Urinary bladder (tissue), 4 donors: ENCODE results near the gene SLC26A4. TPM values are rescaled to one million over a fixed set of nuclear protein-coding genes. Genes with fewer than 3 reads are reported as not detected.

Source experiments
- DNase-seq: peaks from one replicate; pipeline ENCODE4 v3.0.0-alpha.2; 2015; ENCODE audit errors: extremely low spot score
- H3K27ac ChIP-seq: one replicate; pipeline ENCODE4 v1.5.1; 2013; ENCODE audit warnings: low read depth, mild to moderate bottlenecking, moderate library complexity
- H3K36me3 ChIP-seq: one replicate; pipeline ENCODE4 v1.6.1; 2013; ENCODE audit warnings: mild to moderate bottlenecking, moderate library complexity; ENCODE audit not compliant: insufficient read depth
- H3K4me1 ChIP-seq: one replicate; pipeline ENCODE4 v1.6.1; 2013; ENCODE audit warnings: mild to moderate bottlenecking, moderate library complexity; ENCODE audit not compliant: insufficient read depth
- H3K4me3 ChIP-seq: one replicate; pipeline ENCODE4 v1.5.1; 2013; ENCODE audit warnings: low read depth, low read length
- WGBS: extraction: QIAGEN DNeasy Blood & Tissue Kit; methylation state at CpG from one replicate; pipeline ENCODE4 v1.1.7; 2013; 5-methylcytosine and 5-hydroxymethylcytosine counted together
- polyA plus RNA-seq: library from polyadenylated mRNA; stranded (reverse); fragments of 200-250 nt; gene quantifications from one replicate; pipeline ENCODE4 v1.2.3, GENCODE V29; 2013
- total RNA-seq: library from RNA; depleted of rRNA; stranded (reverse); fragments of >200 nt; gene quantifications from one replicate; pipeline ENCODE4 v1.2.3, GENCODE V29; 2014
- donor health status: healthy with polysubstance abuse.
- donor health status: healthy.

Gene SLC26A4
- total and polyA plus RNA-seq, 2 donors: 0.37 to 1.1 TPM

DNA sequence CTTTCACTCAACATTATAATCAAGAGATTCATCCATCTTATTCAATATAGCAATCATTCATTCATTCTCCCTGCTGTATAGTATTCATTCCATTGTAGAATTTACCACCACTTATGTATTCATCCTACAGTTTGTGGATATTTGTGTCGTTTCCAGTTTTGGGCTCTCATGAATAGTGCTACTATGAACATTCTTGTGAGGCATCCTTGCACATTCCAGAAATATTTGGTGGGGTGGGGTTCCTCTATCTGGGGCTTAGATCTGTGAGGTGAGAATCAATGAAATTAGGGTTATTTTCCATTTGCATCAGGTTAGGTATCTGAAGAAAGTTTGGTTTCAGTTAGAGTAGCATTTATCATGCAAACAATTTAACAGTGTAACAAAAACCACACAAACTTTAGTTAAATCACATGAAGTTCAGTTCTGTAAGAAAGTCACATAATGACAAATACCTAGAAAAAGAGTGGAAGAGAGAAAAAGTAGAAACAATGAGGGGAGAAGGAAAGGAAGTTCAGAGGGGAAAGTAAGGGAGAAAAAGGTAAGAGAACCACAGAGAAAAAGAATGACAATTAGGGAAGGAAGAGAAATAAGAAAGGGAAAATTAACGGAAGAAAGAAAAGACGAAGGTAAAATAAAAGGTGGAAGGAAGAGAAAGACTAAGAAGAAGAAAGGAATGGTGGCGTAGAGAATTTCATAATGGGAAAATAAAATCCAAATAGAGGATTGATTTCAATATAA, 58.0 kb downstream of the SLC26A4 start:
- DNase-seq: no peak
- no peaks in the 10 kb centered on the region for H3K36me3 ChIP-seq
- no peaks in the 10 kb centered on the region for H3K4me1 ChIP-seq
- 90% methylated on average over 4 of the region's 4 CpGs for WGBS
- H3K27ac ChIP-seq: no peak overlapping the region
- no peak overlapping the region for H3K4me3 ChIP-seq

DNA sequence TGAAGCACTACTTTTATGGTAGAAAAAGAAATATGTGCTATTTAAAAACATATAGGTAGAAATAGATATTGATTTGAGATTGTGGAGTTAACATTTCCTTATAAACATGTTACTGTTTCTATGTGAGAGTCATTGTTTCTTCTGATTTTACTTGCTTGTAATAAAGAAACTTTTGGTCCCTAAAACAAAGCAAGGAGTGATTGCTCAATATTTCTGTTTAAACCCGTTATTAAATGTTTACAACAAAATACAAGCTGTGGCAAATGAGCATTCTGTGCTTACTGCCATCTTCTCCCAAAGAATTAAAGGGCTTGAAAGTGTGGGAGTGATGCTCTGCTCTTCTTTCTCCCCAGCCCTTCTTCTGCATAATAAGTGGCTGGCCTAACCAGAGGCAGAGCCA, 60.7 kb downstream of the SLC26A4 start:
- H3K27ac ChIP-seq: no peak overlapping the region
- H3K4me1 ChIP-seq: no peaks in the 10 kb centered on the region
- H3K36me3 ChIP-seq: no peaks in the 10 kb centered on the region
- 46% methylated on average over 1 of the region's 1 CpG for WGBS
- H3K4me3 ChIP-seq: no peak overlapping the region
- DNase-seq: no peak

DNA sequence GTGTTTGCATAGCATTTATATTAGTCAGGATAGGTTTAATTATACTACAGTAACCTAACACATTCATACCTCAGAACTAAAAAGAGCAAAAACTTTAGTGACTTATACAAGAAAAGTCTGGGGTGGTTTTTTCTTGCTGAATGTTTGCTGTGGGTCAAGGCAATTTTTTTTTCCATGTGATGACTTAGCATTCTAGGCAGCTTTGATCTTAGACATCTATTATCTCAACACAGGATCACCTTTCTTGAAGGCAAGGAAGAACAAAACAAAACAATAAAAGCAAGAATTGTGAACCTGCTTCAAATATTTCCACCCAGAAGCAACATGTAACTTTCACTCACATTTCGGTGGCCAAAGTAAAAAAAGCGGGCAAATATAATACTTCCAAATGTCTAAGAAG, 62.6 kb downstream of the SLC26A4 start:
- H3K36me3 ChIP-seq: no peaks in the 10 kb centered on the region
- WGBS: 87% methylated on average over 2 of the region's 2 CpGs
- H3K4me1 ChIP-seq: no peaks in the 10 kb centered on the region
- H3K27ac ChIP-seq: no peak overlapping the region
- no peak for DNase-seq
- H3K4me3 ChIP-seq: no peak overlapping the region

DNA sequence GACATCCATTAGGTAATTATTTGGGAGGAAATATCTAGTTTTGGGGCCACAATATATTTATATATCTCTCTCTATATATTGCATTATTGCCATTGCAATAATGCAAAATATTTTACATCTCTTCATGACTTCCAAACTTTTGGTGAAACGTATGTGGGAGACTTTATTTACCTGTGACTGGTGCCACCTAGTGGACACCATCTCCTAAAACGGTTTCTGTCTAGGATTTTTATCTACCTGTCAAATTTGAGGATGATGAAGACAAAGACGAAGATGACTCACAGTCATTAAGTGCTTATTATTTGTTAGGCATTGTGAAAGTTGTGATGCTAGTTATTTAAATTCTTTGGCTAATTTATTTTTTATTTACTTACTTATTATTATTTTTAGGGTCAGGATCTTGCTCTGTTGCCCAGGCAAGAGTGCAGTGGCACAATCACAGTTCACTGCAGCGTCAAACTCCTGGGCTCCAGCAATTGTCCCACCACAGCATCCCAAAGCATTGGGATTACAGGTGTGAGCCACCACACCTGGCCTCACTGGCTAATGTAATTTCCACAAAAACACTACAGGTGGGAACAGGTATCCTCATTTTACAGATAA, 64.6 kb downstream of the SLC26A4 start:
- no peaks in the 10 kb centered on the region for H3K4me1 ChIP-seq
- no peak for DNase-seq
- H3K27ac ChIP-seq: no peak overlapping the region
- H3K36me3 ChIP-seq: no peaks in the 10 kb centered on the region
- no peak overlapping the region for H3K4me3 ChIP-seq
- 22% methylated on average over 4 of the region's 4 CpGs for WGBS

DNA sequence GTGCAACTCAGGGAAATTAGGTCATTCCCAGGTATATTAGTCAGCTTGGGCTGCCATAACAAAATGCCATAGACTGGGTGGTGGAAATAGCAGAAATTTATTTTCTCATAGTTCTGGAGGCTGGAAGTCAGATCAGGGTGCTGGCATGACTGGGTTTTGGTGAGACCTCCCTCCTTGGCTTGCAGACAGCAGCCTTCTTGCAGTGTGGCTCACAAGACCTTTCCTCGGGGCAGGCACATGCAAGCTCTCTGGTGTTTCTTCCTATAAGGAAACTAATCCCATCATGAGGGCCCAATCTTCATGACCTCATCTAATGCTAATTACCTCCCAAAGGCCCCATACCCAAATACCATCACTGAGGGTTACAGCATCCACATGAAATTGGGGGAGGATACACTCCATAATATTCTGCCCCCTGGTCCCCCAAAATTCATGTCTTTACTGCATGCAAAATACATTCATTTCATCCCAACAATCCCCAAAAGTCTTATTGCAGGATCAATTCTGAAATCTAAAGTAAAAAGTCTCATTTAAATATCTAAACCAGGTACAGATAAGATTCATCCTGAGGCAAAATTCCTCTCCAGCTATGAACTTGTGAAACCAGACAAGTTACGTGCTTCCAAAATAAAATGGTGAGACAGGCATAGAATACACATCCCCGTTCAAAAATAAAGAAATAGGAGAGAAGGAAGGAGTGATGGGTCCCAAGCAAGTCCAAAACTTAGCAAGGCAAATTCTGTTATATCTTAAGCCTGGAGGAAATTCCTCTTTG, 65.9 kb downstream of the SLC26A4 start:
- no peak for DNase-seq
- WGBS: 72% methylated on average over 3 of the region's 3 CpGs
- no peaks in the 10 kb centered on the region for H3K4me1 ChIP-seq
- no peak overlapping the region for H3K27ac ChIP-seq
- H3K4me3 ChIP-seq: no peak overlapping the region
- no peaks in the 10 kb centered on the region for H3K36me3 ChIP-seq

DNA sequence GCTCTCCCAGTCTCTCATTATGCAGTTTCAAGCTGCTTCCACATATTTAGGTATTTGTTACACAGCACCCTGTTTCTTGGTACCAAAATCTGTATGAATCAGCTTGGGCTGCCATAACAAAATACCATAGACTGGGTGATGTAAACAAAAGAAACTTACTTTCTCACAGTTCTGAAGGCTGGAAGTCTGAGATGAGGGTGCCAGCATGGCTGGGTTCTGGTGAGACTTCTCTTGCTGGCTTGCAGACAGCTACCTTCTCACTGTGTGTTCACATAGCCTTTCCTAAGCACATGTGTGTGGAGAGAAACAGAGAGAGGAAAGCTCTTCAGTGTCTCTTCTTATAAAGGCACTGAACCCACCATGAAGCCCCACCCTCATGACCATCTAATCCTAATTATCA, 67.6 kb downstream of the SLC26A4 start:
- no peaks in the 10 kb centered on the region for H3K36me3 ChIP-seq
- H3K27ac ChIP-seq: no peak overlapping the region
- H3K4me1 ChIP-seq: no peaks in the 10 kb centered on the region
- no peak for DNase-seq
- H3K4me3 ChIP-seq: no peak overlapping the region

DNA sequence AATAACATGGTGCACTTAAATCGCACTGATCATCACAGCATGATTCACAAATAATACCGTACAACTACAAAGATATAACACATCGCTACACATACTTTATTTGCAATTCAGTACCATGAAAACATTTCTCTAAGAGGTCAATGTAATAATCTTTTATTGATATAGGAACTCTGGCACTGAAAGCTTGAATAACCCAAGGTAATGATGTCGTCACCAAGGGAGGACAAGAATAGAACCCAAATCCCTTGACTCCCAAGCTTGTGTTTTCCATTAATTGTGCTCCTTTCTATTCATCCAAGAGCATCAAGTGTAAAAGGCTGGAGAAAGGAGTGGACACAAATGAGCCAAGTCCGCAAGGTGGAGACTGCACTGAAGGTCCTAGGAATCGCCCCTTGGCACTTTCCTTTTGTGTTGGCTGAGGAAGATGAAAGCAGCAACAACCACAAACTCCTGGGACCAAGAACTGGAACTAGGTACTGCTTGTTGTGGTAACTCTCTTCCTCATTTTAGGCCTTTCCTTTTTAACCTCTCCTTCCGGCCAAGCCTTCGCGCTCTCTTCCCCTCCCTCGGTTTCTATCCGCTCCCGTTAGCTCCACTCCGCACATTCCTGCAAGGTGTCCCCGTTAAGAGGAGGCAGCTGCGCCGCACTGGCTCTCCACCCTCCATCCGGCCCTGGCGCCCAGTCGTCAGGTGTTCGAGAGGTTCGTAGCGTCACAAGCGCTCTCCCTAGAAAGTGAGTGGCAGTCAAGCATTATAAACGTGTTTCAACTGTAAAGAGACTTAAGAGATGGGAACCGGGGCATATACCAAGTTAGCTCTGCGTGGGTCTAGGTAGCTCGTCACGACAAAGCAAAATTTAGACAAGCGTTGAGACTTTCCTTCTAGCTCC, 82.3 kb downstream of the SLC26A4 start:
- 15% methylated on average over 29 of the region's 29 CpGs for WGBS

DNA sequence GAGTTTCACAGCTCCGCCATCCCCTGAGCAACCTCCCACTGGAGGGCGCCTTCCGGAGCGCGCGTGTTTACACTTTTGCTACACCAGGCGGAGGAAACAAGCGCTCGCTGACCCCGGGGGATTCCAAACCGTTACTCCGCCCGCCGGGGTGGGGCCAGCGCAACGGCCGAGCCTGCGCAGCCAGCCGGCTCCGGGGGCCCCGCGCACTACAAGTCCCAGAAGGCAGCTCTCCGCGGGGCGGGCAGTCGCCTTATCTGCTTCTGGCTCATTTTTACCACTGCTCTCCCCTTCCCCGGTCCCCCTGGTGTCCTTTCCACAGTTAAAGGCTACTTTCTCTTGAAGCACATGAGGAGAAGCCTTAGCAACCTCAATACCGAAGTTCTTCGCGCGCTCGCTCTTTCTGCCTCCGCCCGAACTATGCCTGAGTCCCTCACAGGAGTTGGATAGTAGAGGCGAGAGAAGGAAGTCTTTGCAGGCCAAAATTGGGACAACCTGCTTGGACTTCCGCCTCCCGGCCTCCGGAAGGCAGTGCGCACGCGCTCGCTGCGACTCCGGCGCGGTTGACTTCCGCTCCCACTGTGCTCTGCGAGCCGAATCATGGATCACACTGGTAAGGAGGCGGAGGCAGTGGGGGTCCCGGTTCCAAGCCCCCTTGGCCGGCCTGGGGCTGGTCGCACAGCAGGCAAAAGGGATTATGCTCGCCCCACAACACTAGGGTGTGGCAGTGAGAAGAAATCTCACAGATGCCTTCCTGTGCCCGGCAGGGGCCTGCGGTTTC, 83.1 kb downstream of the SLC26A4 start, which contains the start of gene CBLL1:
Gene CBLL1 (plus strand): TSS at position 576 of the 778 bp plus-strand sequence. CDS start 22 bp downstream, at position 598.
- DNase-seq: peak; percentile 92
- peak within 1 kb of the TSS; percentile 77 for H3K4me3 ChIP-seq
- H3K27ac ChIP-seq: peak within 1 kb of the TSS; percentile 93
- under 1% methylated on average over 56 of the region's 56 CpGs for WGBS
- peaks cover under 1% of the 10 kb centered on the region for H3K36me3 ChIP-seq
- H3K4me1 ChIP-seq: no peaks in the 10 kb centered on the region

More for the DNA sequence above, 82.3 kb downstream of the SLC26A4 start:
- no peaks in the 10 kb centered on the region for H3K36me3 ChIP-seq
- peak overlapping the region; percentile 93 for H3K27ac ChIP-seq
- no peaks in the 10 kb centered on the region for H3K4me1 ChIP-seq
- peak overlapping the region; percentile 77 for H3K4me3 ChIP-seq
- DNase-seq: no peak

DNA sequence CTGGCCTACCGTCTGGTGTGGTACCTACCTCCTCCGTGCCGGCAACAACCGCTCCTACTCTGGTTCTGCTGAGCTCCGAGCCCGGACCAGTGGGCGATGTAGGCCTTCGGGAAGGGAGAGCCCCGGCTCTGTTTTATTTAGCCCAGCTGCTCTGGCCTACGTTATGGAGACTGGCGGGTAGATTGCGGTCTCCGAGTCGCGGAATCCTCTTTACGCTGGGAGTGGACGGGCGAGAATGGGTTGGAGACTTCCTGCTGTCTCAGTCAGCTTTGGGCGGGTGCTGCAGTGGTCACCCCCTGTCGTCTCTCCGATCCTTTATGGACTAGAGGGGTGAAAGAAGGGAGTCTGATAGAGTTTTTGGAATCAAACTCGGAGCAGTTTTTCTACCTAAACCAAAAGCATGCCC, 83.7 kb downstream of the SLC26A4 start:
- peaks cover 2% of the 10 kb centered on the region for H3K36me3 ChIP-seq
- no peak for DNase-seq
- WGBS: under 1% methylated on average over 22 of the region's 22 CpGs
- peak overlapping the region; percentile 93 for H3K27ac ChIP-seq
- H3K4me3 ChIP-seq: peak overlapping the region; percentile 77
- H3K4me1 ChIP-seq: no peaks in the 10 kb centered on the region

DNA sequence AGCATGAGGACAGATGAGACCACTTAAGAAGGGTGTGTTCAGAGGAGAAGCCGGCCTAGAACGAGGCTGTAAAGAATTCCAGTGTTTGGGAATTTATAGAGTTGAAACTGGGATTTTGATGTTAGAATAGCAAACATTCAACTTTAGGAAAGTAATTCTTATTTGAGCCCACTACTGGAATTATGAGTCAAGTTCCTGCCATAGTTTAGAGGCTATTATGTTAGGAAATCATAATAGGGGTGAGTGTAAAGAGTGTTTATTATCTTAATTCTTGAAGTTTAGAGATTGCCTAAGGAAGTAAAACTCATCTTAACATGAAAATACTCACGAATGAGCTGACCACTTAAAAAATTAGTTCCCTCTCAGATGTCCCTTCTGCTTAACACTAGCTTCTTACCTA, 85.4 kb downstream of the SLC26A4 start:
- Histone ChIP-seq H3K4me1 (no peaks in the 10 kb centered on the region), H3K36me3 (peaks cover 4% of the 10 kb centered on the region), H3K27ac (no peak overlapping the region), H3K4me3 (no peak overlapping the region)
- DNase-seq: no peak
- WGBS: 64% methylated on average over 3 of the region's 3 CpGs

DNA sequence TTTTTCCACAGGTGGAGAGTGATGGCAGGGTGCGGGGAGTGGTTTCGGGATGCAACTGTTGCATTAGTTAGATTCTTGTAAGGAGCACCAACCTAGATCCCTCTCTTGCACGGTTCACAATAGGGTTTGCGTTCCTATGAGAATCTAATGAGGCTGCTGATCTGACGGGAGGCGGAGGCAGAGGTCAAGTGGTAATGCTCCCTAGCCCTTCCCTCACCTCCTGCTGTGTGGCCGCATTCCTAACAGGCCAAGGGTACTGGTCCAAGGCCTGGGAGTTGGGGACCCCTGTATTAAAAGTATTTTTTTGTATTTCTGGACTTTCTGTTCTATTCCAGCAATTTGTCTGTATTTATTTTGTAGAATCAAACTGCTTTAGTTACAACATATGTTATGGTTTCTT, 90.5 kb downstream of the SLC26A4 start:
- Histone ChIP-seq H3K4me3 (no peak overlapping the region), H3K4me1 (no peaks in the 10 kb centered on the region), H3K36me3 (peaks cover 4% of the 10 kb centered on the region), H3K27ac (no peak overlapping the region)
- WGBS: 95% methylated on average over 7 of the region's 7 CpGs
- DNase-seq: no peak

DNA sequence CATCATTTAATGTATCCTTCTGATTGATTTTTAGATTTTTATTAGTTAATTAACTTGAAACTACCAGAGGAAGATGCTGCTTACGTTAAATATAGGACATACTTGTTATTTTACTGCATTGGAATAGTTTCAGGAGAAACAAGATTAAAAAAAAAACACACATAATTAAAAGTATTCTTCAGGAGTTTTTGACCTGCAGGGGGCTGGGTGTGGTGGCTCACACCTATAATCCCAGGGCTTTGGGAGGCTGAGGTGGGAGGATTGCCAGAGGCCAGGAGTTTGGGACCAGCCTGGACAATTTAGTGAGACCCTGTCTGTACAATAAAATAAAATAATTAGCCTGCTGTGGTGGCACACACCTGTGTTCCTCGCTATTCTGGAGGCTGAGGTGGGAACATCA, 94.0 kb downstream of the SLC26A4 start:
- no peaks in the 10 kb centered on the region for H3K4me1 ChIP-seq
- 97% methylated on average over 2 of the region's 2 CpGs for WGBS
- H3K27ac ChIP-seq: no peak overlapping the region
- DNase-seq: no peak
- no peak overlapping the region for H3K4me3 ChIP-seq
- peaks cover 3% of the 10 kb centered on the region for H3K36me3 ChIP-seq
